Measurements from ENCODE around the gene SIN3B.

The SIN3B gene

DNA sequence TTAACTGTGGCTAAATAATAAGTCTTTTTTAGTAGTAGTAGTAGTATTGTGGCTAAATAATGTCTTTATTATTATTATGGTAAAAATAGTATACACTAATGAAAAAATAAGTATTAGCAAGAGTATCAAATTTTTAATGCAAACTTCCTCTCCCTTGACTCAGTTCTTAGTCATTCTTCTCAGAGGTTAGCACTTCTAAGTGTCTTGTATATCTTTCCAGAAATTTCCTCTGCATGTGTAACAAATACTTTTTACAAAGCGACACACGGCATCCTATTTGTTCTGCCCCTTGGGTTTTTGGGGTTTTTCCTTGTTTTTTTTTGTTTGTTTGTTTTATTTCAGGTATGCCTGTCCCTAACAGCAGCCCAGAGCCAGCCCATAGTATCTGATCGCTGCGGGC lies 20.9 kb downstream of the SIN3B start:
- TF ChIP-seq Cebpa-rat (IDR thresholded peaks at IDR 0.05) = no peak
- Histone ChIP-seq H3K4me2 (no peak overlapping the region), H3K27me3 (no peaks in the 10 kb centered on the region), H3K36me3 (peaks cover 96 to 100% (median 100%) of the 10 kb centered on the region in 11 experiments), H3K4me3 (no peak overlapping the region), H4K20me1 (peaks cover 0 to 86% (median 55%) of the 10 kb centered on the region in 11 experiments; a peak in 19 of 22 replicates), H3K27ac (no peak overlapping the region), H3K9ac (no peak overlapping the region), H3K4me1 (peaks cover 0 to 22% (median 0%) of the 10 kb centered on the region in 10 experiments; a peak in 7 of 20 replicates), H3K9me3 (replicated peaks in 1 of 11) (no peaks in the 10 kb centered on the region)

DNA sequence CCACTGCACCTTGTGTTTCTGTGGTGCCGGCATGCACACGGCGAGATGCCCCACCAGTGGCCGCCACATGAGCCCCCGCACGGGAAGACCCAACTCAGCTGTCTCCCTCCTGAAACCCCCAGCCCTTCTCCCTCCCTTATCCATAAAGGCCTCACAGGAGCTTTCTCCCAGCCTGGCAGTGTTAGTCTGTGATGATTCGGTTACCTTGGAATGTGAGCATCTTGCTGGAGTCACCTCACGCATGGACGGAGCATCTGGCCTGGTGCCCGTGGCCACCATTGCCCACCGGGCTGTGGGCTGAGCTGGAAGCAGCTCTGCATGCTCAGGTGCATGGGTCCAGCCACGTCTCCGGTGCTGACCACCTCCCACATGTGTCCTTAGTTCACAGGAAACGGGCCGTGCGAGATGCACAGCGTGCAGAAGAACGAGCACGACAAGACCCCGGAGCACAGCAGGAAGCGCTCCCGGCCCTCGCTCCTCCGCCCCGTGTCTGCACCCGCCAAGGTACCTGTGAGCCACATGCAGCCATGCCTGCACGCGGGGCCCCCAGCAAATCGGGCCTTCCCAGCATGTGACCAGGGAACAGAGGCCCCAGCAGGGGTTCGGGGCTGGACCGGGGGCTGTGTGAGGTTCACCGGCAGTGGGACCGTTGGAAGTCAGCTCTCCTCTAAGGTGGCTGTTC lies 22.0 kb downstream of the SIN3B start:
- peaks cover 0 to 78% (median 44%) of the 10 kb centered on the region in 11 experiments; a peak in 19 of 22 replicates for H4K20me1 ChIP-seq
- peaks cover 96 to 100% (median 100%) of the 10 kb centered on the region in 11 experiments for H3K36me3 ChIP-seq
- no peak overlapping the region for H3K27ac ChIP-seq
- peaks cover 0 to 22% (median 0%) of the 10 kb centered on the region in 10 experiments; a peak in 7 of 20 replicates for H3K4me1 ChIP-seq
- H3K9ac ChIP-seq = no peak overlapping the region
- no peak overlapping the region for H3K4me3 ChIP-seq
- no peak for TF ChIP-seq Cebpa-rat (IDR thresholded peaks at IDR 0.05)
- no peaks in the 10 kb centered on the region for H3K27me3 ChIP-seq
- H3K4me2 ChIP-seq = no peak overlapping the region
- no peaks in the 10 kb centered on the region for H3K9me3 ChIP-seq (replicated peaks in 1 of 11)

DNA sequence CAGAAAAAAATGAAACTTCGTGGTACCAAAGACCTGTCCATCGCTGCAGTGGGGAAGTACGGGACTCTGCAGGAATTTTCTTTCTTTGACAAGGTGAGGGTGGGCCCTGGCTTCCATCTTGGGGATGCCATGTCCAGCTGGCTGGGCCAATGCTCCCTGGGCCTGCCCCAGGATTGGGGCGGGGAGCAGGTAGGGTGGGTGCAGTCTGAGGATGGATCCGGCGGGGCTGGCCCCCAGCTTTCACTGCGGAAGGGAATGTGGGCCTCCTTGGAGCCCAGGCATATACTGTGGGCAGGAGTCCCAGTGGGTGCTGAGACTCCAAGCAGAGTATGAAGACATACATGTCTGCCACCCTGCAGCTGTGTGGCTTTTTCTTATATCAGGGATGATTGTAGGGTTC lies 23.9 kb downstream of the SIN3B start:
- Histone ChIP-seq H3K4me2 (no peak overlapping the region), H3K4me3 (no peak overlapping the region), H3K9ac (no peak overlapping the region), H3K27ac (no peak overlapping the region), H3K36me3 (peaks cover 90 to 100% (median 96%) of the 10 kb centered on the region in 11 experiments), H3K9me3 (replicated peaks in 1 of 11) (no peaks in the 10 kb centered on the region), H3K27me3 (no peaks in the 10 kb centered on the region), H3K4me1 (peaks cover 0 to 6% (median 0%) of the 10 kb centered on the region in 10 experiments; a peak in 6 of 20 replicates), H4K20me1 (peaks cover 0 to 65% (median 34%) of the 10 kb centered on the region in 11 experiments; a peak in 19 of 22 replicates)
- no peak for TF ChIP-seq Cebpa-rat (IDR thresholded peaks at IDR 0.05)

DNA sequence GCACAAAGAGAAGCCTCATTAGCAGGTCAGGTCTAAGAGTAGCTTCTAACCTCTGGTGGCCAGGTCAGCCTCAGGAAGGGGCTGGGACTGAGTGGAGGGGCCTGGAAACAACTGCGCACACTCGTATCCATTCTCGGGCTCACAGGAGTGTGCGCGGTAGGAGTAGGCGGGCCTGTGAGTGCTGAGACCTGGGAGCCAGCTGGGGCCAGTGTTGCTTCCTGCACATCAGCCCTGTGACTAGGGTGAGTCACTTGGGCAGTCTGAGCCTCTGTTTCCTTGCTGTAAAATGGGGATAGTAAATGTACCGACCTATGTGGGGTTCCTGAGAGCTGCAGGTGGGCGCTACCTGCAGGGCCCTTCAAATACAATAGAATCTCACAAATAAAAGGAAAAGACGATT lies 26.9 kb downstream of the SIN3B start:
- no peak overlapping the region for H3K4me2 ChIP-seq
- no peak for TF ChIP-seq Cebpa-rat (IDR thresholded peaks at IDR 0.05)
- peaks cover 66 to 96% (median 75%) of the 10 kb centered on the region in 11 experiments for H3K36me3 ChIP-seq
- peaks cover 0 to 9% (median 2%) of the 10 kb centered on the region in 10 experiments; a peak in 4 of 20 replicates for H3K4me1 ChIP-seq
- H3K27ac ChIP-seq = no peak overlapping the region
- peaks cover 3 to 49% (median 26%) of the 10 kb centered on the region in 11 experiments; a peak in 20 of 22 replicates for H4K20me1 ChIP-seq
- no peaks in the 10 kb centered on the region for H3K9me3 ChIP-seq (replicated peaks in 1 of 11)
- no peaks in the 10 kb centered on the region for H3K27me3 ChIP-seq
- no peak overlapping the region for H3K9ac ChIP-seq
- no peak overlapping the region for H3K4me3 ChIP-seq

DNA sequence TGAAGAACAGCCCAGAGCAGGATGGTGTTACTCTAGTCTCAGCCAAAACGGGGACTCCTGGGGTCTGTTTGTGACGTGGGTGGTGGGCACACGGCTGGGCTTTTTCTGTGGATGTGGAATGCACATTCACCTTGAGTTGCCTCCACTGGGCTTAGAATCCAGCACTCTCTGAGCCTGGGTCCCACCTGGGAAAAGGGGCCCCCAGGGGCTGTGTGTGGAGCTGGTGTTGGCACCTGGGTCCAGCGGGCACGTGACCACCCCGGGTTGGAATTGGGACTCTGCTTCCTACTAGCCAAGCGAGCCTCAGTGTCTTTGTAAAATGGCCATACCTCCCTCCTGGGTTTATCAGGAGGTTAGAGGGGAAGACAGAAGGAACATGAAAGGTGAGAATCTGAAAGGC lies 30.4 kb downstream of the SIN3B start:
- peaks cover 20 to 33% (median 26%) of the 10 kb centered on the region in 10 experiments for H3K4me1 ChIP-seq
- peaks cover 0 to 39% (median 13%) of the 10 kb centered on the region in 11 experiments; a peak in 13 of 22 replicates for H4K20me1 ChIP-seq
- no peak overlapping the region for H3K4me3 ChIP-seq
- H3K4me2 ChIP-seq = no peak overlapping the region
- no peak for TF ChIP-seq Cebpa-rat (IDR thresholded peaks at IDR 0.05)
- peaks cover 48 to 96% (median 70%) of the 10 kb centered on the region in 11 experiments for H3K36me3 ChIP-seq
- no peak overlapping the region; a peak in 1 of 22 replicates for H3K27ac ChIP-seq
- H3K9me3 ChIP-seq (replicated peaks in 1 of 11) = no peaks in the 10 kb centered on the region
- H3K27me3 ChIP-seq = no peaks in the 10 kb centered on the region
- H3K9ac ChIP-seq = no peak overlapping the region

DNA sequence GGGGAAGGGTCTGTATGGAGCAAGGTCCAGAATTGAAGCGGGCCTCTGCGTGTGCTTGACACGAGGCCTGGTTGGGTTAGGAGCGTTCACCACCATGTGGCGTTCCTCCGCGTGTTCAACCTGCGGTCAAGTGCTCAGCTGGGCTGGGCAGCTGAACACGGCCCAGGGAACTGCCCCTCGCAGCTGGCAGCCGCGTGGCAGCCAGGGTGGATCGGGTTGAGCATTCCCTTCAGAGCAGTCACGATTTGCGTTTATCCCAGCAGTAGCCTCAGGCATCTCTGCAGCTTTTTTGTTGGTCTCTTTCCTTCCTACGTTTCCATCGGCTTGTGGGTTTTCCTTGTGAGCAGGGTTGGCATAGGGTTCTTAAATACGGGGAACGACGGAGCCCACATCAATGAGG lies 30.9 kb downstream of the SIN3B start:
- peaks cover 20 to 33% (median 26%) of the 10 kb centered on the region in 10 experiments for H3K4me1 ChIP-seq
- H3K27me3 ChIP-seq = no peaks in the 10 kb centered on the region
- no peak for TF ChIP-seq Cebpa-rat (IDR thresholded peaks at IDR 0.05)
- no peak overlapping the region for H3K27ac ChIP-seq
- no peaks in the 10 kb centered on the region for H3K9me3 ChIP-seq (replicated peaks in 1 of 11)
- H3K4me3 ChIP-seq = no peak overlapping the region
- no peak overlapping the region; a peak in 1 of 22 replicates for H3K9ac ChIP-seq
- H3K4me2 ChIP-seq = no peak overlapping the region
- H4K20me1 ChIP-seq = peaks cover 0 to 39% (median 13%) of the 10 kb centered on the region in 11 experiments; a peak in 13 of 22 replicates
- H3K36me3 ChIP-seq = peaks cover 48 to 96% (median 70%) of the 10 kb centered on the region in 11 experiments

DNA sequence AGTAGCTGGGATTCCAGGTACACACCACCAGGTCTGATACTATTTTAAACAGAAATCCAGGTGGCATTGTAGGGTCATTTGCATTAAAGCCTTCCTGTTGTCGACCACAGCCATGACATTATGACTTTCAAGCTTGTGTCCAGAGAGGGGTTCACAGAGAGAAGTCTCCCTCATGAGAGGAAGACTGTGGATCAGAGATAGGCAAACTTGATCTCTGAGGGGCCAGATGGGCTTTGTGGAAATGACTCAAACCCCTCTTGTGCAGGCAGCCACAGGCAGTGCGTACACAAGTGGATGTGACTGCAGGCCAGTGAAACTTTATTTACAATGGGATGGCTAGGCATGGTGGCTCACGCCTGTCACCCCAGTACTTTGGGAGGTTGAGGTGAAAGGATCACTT lies 31.8 kb downstream of the SIN3B start:
- H3K4me3 ChIP-seq = no peak overlapping the region
- H3K4me1 ChIP-seq = peaks cover 20 to 33% (median 26%) of the 10 kb centered on the region in 10 experiments
- peaks cover 51 to 95% (median 69%) of the 10 kb centered on the region in 11 experiments for H3K36me3 ChIP-seq
- TF ChIP-seq Cebpa-rat (IDR thresholded peaks at IDR 0.05) = no peak
- H3K27ac ChIP-seq = peak overlapping the region in 2 of 11 experiments; percentile 13 to 25; a peak in 1 of 22 replicates
- no peak overlapping the region for H3K9ac ChIP-seq
- peaks cover 0 to 41% (median 12%) of the 10 kb centered on the region in 11 experiments; a peak in 13 of 22 replicates for H4K20me1 ChIP-seq
- H3K27me3 ChIP-seq = no peaks in the 10 kb centered on the region
- H3K4me2 ChIP-seq = peak overlapping the region in 1 of 11 experiments; percentile 72; a peak in 1 of 22 replicates
- H3K9me3 ChIP-seq (replicated peaks in 1 of 11) = no peaks in the 10 kb centered on the region

DNA sequence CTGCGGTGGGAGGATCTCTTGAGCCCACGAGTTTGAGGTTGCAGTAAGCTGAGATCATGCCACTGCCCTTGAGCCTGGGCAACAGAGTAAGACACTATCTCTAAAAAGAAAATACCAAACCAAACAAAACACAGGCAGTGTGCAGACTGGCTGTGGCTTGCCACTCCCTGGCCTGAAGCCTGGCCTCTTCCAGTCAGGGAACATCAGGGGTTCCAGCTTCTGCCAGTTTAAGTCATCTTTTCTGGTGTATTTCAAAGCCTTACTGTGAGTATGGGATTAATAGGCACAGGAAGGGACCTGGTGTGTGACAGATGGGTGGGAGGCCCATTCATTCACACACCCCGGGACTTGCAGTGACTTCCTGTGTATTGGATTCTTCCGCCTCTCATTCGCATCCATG lies 32.6 kb downstream of the SIN3B start:
- Histone ChIP-seq H3K9ac (no peak overlapping the region), H4K20me1 (peaks cover 0 to 49% (median 13%) of the 10 kb centered on the region in 11 experiments; a peak in 12 of 22 replicates), H3K9me3 (replicated peaks in 1 of 11) (no peaks in the 10 kb centered on the region), H3K4me3 (no peak overlapping the region), H3K27ac (peak overlapping the region in 2 of 11 experiments; percentile 28 to 50; a peak in 3 of 22 replicates), H3K36me3 (peaks cover 51 to 95% (median 70%) of the 10 kb centered on the region in 11 experiments), H3K4me2 (peak overlapping the region in 7 of 11 experiments; percentile 56 to 84 (median 72); a peak in 11 of 22 replicates), H3K27me3 (no peaks in the 10 kb centered on the region), H3K4me1 (peaks cover 20 to 33% (median 26%) of the 10 kb centered on the region in 10 experiments)
- TF ChIP-seq Cebpa-rat (IDR thresholded peaks at IDR 0.05) = no peak

DNA sequence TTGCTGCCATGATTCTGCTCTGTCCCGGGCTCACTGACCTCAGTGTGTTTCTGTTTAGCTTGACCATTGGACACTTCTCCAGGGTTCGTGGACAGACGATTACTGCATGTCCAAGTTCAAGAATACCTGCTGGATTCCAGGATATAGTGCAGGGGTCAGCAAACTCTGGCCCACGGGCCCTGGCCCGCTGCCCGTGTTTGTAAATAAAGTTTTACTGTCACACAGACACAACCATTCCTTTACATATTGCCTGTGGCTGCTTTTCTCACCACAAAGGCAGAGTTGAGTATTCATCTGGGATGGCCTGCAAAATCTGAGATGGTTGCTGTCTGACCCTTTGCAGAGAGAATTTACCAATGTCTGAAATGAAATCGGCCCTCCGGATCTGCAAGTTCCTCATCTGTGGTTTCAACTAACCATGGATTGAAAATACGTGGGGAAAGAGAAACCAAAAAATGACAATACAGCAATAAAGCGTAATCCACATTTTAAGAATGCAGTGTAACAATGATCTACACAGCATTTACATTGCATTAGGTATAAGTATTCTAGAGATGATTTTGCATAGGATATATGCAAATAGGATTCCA lies 33.7 kb downstream of the SIN3B start:
- Histone ChIP-seq H3K4me1 (peaks cover 17 to 33% (median 26%) of the 10 kb centered on the region in 10 experiments), H3K4me3 (peak overlapping the region in 1 of 10 experiments; percentile 44; a peak in 1 of 20 replicates), H3K27me3 (no peaks in the 10 kb centered on the region), H3K9ac (peak overlapping the region in 2 of 11 experiments; percentile 23 to 33; a peak in 2 of 22 replicates), H3K27ac (peak overlapping the region in 7 of 11 experiments; percentile 17 to 58 (median 48); a peak in 11 of 22 replicates), H3K36me3 (peaks cover 53 to 95% (median 77%) of the 10 kb centered on the region in 11 experiments), H3K9me3 (replicated peaks in 1 of 11) (no peaks in the 10 kb centered on the region), H4K20me1 (peaks cover 0 to 60% (median 22%) of the 10 kb centered on the region in 11 experiments; a peak in 12 of 22 replicates), H3K4me2 (peak overlapping the region; percentile 5 to 84 (median 68); a peak in 21 of 22 replicates)
- TF ChIP-seq Cebpa-rat (IDR thresholded peaks at IDR 0.05) = no peak

Data from BLaER1 treated with 17β-estradiol and CSF1 and Interleukin-3, amounts not matched to agents 10 nM and 100 nM (cell line).